Mesenchymal stem cell (in vitro differentiated cells and primary cell): ENCODE results near the gene ID3.

Experiments
- DNase-seq: peaks from one replicate; pipeline ENCODE4 v3.0.0-alpha.2; 2013
- H2AFZ ChIP-seq: one replicate; pipeline ENCODE4 v1.6.1; 2013; ENCODE audit warnings: low read depth, mild to moderate bottlenecking, control low read depth, inconsistent platforms, low read length, moderate library complexity
- H2AK5ac ChIP-seq: 2 replicates; pipeline ENCODE4 v1.6.1; 2013; ENCODE audit warnings: low read length, moderate library complexity, mild to moderate bottlenecking, inconsistent platforms; ENCODE audit not compliant: severe bottlenecking
- H2BK120ac ChIP-seq: one replicate; pipeline ENCODE4 v1.6.1; 2013; ENCODE audit warnings: low read depth, mild to moderate bottlenecking, inconsistent platforms, low read length, moderate library complexity
- H2BK12ac ChIP-seq, 2 experiments: one replicate each; pipeline ENCODE4 v1.6.1; 2013; ENCODE audit warnings: inconsistent platforms in 2 of 2, low read length in 2 of 2, mild to moderate bottlenecking in 2 of 2, moderate library complexity in 2 of 2, control low read depth in 1 of 2
- H2BK15ac ChIP-seq: one replicate; pipeline ENCODE4 v1.6.1; 2013; ENCODE audit warnings: mild to moderate bottlenecking, low read depth, inconsistent platforms; ENCODE audit not compliant: poor library complexity, severe bottlenecking
- H2BK5ac ChIP-seq: 2 replicates; pipeline ENCODE4 v1.6.1; 2013; ENCODE audit warnings: low read depth, mild to moderate bottlenecking, low read length, control low read depth, inconsistent platforms; ENCODE audit not compliant: poor library complexity, severe bottlenecking
- H3K14ac ChIP-seq, 2 experiments: one replicate each; pipeline ENCODE4 v1.6.1; 2013; ENCODE audit warnings: inconsistent platforms in 2 of 2, low read length in 2 of 2, control low read depth in 1 of 2, mild to moderate bottlenecking in 1 of 2, moderate library complexity in 1 of 2
- H3K18ac ChIP-seq, 2 experiments: one replicate each; pipeline ENCODE4 v1.6.1; 2013; ENCODE audit warnings: inconsistent platforms in 2 of 2, low read length in 2 of 2, control low read depth in 1 of 2, low read depth in 1 of 2, mild to moderate bottlenecking in 1 of 2
- H3K23ac ChIP-seq, 2 experiments: one replicate each; pipeline ENCODE4 v1.6.1; 2013; ENCODE audit warnings: inconsistent platforms in 2 of 2, low read length in 2 of 2, mild to moderate bottlenecking in 2 of 2, moderate library complexity in 2 of 2, control low read depth in 1 of 2
- H3K27ac ChIP-seq: 2 replicates; pipeline ENCODE4 v1.5.1; 2013; ENCODE audit warnings: mild to moderate bottlenecking, moderate library complexity, low read length, control low read depth, inconsistent platforms; ENCODE audit not compliant: poor library complexity, severe bottlenecking
- H3K27me3 ChIP-seq, 2 experiments: 2 replicates each; pipeline versions ENCODE4 v1.6.1 to v1.7.0; 2013; ENCODE audit warnings: low read length in 2 of 2, mild to moderate bottlenecking in 2 of 2, moderate library complexity in 2 of 2, control low read depth in 1 of 2, inconsistent platforms in 1 of 2; ENCODE audit not compliant: control insufficient read depth in 1 of 2, insufficient read depth in 1 of 2
- H3K36me3 ChIP-seq, 2 experiments: 2 replicates each; pipeline versions ENCODE4 v1.6.1 to v1.7.0; 2013; ENCODE audit warnings: low read length in 2 of 2, control low read depth in 1 of 2, inconsistent platforms in 1 of 2, low read depth in 1 of 2, mild to moderate bottlenecking in 1 of 2; ENCODE audit not compliant: insufficient read depth in 2 of 2, control insufficient read depth in 1 of 2
- H3K4ac ChIP-seq, 2 experiments: one replicate each; pipeline ENCODE4 v1.6.1; 2013; ENCODE audit warnings: inconsistent platforms in 2 of 2, low read length in 2 of 2, mild to moderate bottlenecking in 2 of 2, moderate library complexity in 2 of 2, control low read depth in 1 of 2, low read depth in 1 of 2
- H3K4me1 ChIP-seq: 2 replicates; pipeline ENCODE4 v1.6.1; 2013; ENCODE audit warnings: low read depth, low read length, control low read depth; ENCODE audit not compliant: control insufficient read depth, insufficient read depth
- H3K4me2 ChIP-seq: 2 replicates; pipeline ENCODE4 v1.6.1; 2013; ENCODE audit warnings: low read length, mild to moderate bottlenecking, inconsistent platforms; ENCODE audit not compliant: poor library complexity, severe bottlenecking
- H3K4me3 ChIP-seq, 2 experiments: 2 replicates each; pipeline versions ENCODE4 v1.5.1 to v1.7.0; 2013; ENCODE audit warnings: low read length in 2 of 2, mild to moderate bottlenecking in 2 of 2, control low read depth in 1 of 2, low read depth in 1 of 2; ENCODE audit not compliant: insufficient read depth in 1 of 2
- H3K79me1 ChIP-seq: replicated peaks from 2 replicates; pipeline ENCODE4 v1.6.1; 2013; ENCODE audit warnings: mild to moderate bottlenecking, control low read depth, low read length, inconsistent platforms; ENCODE audit not compliant: poor library complexity, severe bottlenecking
- H3K9ac ChIP-seq: 2 replicates; pipeline ENCODE4 v1.7.0; 2013; ENCODE audit warnings: mild to moderate bottlenecking, low read length, moderate library complexity
- H3K9me3 ChIP-seq: 2 replicates; pipeline ENCODE4 v1.7.0; 2013; ENCODE audit warnings: mild to moderate bottlenecking, low read length; ENCODE audit not compliant: control insufficient read depth
- H4K8ac ChIP-seq: one replicate; pipeline ENCODE4 v1.6.1; 2013; ENCODE audit warnings: inconsistent platforms, mild to moderate bottlenecking, low read length, moderate library complexity
- H4K91ac ChIP-seq: one replicate; pipeline ENCODE4 v1.6.1; 2013; ENCODE audit warnings: mild to moderate bottlenecking, low read length, inconsistent platforms
- WGBS: methylation state at CpG from one replicate; pipeline ENCODE4 v1.1.7; 2013; ENCODE audit warnings: mixed read lengths; 5-methylcytosine and 5-hydroxymethylcytosine counted together

Gene ID3

DNA sequence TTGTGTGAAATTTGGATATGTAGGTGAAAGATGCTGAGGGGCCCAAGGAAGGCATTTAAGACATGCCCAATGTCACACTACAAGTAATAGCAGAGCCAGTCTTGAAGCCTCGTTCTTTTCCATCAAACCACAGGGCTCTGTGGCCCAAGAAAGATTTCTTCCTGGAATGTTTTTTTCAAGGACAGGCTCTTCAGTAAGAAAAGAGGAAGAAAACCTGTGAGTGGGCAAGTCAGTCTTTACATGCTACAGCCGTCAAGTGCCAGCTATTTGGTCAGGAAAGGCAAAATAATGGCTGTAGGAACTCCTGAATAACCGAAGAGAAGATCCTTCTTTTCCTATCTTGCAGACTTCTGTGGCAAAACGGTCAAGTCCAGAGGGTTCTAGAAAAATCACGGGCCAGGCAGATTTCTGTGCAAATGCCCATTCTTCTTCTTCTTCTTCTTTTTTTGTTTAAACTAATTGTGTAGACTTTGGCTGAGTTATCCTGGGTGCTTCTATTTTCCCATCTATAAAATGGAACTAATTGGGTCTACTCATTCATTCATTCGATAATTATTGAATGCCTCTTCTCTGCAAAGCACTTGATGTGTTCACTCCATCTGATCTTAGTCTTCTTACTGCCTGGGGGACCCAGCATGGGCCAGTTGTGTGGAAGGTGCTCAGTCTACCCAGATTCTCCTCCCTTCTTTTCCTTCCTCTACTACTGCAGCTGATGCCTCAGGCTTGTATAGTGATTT lies 1.9 kb upstream of the ID3 start:
- Histone ChIP-seq H2BK12ac (peak overlapping the region; percentile 87 to 88), H3K9ac (peak overlapping the region; percentile 97), H3K23ac (no peak overlapping the region), H3K4me2 (no peak overlapping the region), H3K27ac (peak overlapping the region; percentile 93), H3K4ac (peak overlapping the region; percentile 66 to 93), H2BK120ac (peak overlapping the region; percentile 93), H3K14ac (peak overlapping the region in 1 of 2 experiments; percentile 53), H3K18ac (peak overlapping the region; percentile 72 to 96), H2AFZ (no peak overlapping the region), H4K8ac (peak overlapping the region; percentile 83), H2AK5ac (peak overlapping the region; percentile 79), H3K9me3 (no peaks in the 10 kb centered on the region), H2BK5ac (no peak overlapping the region), H3K79me1 (peaks cover 3% of the 10 kb centered on the region), H4K91ac (peak overlapping the region; percentile 87), H2BK15ac (no peak overlapping the region), H3K4me1 (peaks cover 19% of the 10 kb centered on the region), H3K36me3 (no peaks in the 10 kb centered on the region), H3K4me3 (peak overlapping the region in 1 of 2 experiments; percentile 63), H3K27me3 (peaks cover 0 to 13% of the 10 kb centered on the region in 2 experiments)
- DNase-seq, result peak; percentile 56
- WGBS, result 71% methylated on average over 6 of the region's 6 CpGs

DNA sequence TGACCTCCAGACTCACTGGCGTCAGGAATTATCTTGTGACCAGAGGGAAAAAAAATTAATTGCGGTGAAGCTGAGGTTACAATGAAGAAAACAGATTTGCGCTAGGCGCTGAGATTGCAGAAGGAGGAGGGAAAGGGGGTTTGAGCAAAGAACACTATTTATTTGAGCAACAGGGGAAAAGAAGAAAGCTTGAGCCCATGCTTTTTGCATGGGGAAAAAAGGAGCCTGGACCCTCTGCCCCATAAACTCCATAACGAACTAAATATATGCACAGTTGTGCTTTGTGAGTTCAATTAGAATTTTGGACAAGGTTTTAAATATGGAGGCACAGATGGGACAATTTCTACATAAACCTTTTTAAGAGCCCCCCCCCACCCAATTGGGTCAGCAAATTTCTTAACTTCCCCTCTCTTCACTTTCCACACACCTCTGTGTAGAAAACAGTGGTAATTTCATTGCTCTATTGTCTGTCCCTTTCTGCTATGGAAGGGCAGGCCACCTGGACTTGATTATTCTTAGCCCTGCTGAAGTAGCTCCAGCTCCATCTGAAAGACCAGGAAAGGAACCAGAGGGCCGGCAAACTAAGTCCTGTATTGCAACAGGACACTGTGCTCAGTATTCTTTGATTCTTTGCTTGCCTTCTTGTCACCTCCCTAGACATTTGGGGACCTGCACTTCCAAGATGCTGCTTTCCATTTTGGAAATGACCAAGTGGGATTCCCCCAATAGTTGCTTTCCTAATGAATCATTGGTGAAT lies 862 bp upstream of the ID3 start:
- peak overlapping the region; percentile 80 for H3K27ac ChIP-seq
- H3K79me1 ChIP-seq, result peaks cover 3% of the 10 kb centered on the region
- peak overlapping the region; percentile 42 for H4K8ac ChIP-seq
- peak overlapping the region in 1 of 2 experiments; percentile 86 for H3K4me3 ChIP-seq
- peaks cover 0 to 16% of the 10 kb centered on the region in 2 experiments for H3K27me3 ChIP-seq
- H3K4me1 ChIP-seq, result peaks cover 26% of the 10 kb centered on the region
- H3K23ac ChIP-seq, result no peak overlapping the region
- peak overlapping the region; percentile 98 for H2BK120ac ChIP-seq
- WGBS, result 4% methylated on average over 5 of the region's 6 CpGs
- H4K91ac ChIP-seq, result peak overlapping the region; percentile 20
- no peak overlapping the region for H2AFZ ChIP-seq
- peak overlapping the region; percentile 80 to 87 for H3K18ac ChIP-seq
- peak overlapping the region in 1 of 2 experiments; percentile 53 for H3K14ac ChIP-seq
- H2BK12ac ChIP-seq, result peak overlapping the region; percentile 61 to 95
- peak overlapping the region; percentile 22 for H2BK5ac ChIP-seq
- H3K36me3 ChIP-seq, result no peaks in the 10 kb centered on the region
- H3K4ac ChIP-seq, result peak overlapping the region; percentile 1 to 97
- peak overlapping the region; percentile 80 for H3K4me2 ChIP-seq
- DNase-seq, result peak; percentile 62
- H2AK5ac ChIP-seq, result peak overlapping the region; percentile 8
- H3K9me3 ChIP-seq, result no peaks in the 10 kb centered on the region
- peak overlapping the region; percentile 4 for H2BK15ac ChIP-seq
- H3K9ac ChIP-seq, result peak overlapping the region; percentile 97

DNA sequence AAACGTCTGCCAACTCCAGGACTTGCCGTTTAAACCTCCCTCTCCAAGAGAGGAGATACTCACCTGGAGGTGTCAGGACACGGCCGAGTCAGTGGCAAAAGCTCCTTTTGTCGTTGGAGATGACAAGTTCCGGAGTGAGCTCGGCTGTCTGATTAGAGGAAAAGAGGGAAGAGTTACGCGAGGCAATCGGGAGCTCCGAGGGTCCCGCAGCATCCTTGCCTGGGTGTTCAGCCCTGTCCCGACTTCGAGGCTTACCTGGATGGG lies 497 bp downstream of the ID3 start:
- Histone ChIP-seq H3K9ac (peak overlapping the region; percentile 97), H3K4me2 (peak overlapping the region; percentile 80), H3K18ac (peak overlapping the region; percentile 79 to 93), H2AK5ac (no peak overlapping the region), H2BK5ac (no peak overlapping the region), H3K79me1 (peaks cover 3% of the 10 kb centered on the region), H3K23ac (peak overlapping the region in 1 of 2 experiments; percentile 2), H3K27ac (no peak overlapping the region), H3K14ac (peak overlapping the region in 1 of 2 experiments; percentile 93), H2BK12ac (no peak overlapping the region), H3K27me3 (peaks cover 0 to 16% of the 10 kb centered on the region in 2 experiments), H3K36me3 (no peaks in the 10 kb centered on the region), H3K4me3 (peak overlapping the region; percentile 68 to 86), H2AFZ (no peak overlapping the region), H2BK15ac (no peak overlapping the region), H3K9me3 (no peaks in the 10 kb centered on the region), H4K91ac (peak overlapping the region; percentile 53), H3K4ac (peak overlapping the region; percentile 7 to 53), H2BK120ac (peak overlapping the region; percentile 76), H3K4me1 (peaks cover 33% of the 10 kb centered on the region), H4K8ac (peak overlapping the region; percentile 60)
- no peak for DNase-seq
- under 1% methylated on average over 14 of the region's 14 CpGs for WGBS
